Posterior vena cava (tissue), 2 donors: Measurements from ENCODE around the gene ADAT1. TPM values are rescaled to one million over a fixed set of nuclear protein-coding genes. Genes with fewer than 3 reads are reported as not detected.
"Not testable (repeated sequence)": the region's sequence is repeated elsewhere in the genome, so short reads cannot be mapped to it uniquely, and the experiment has no call there.

Experiments used
- DNase-seq: peaks from one replicate; pipeline ENCODE4 v3.0.0-alpha.2; 2020; ENCODE audit warnings: low spot score
- intact Hi-C, 2 donors: fragments of 100-400 bp; cut with DNase I; formaldehyde crosslinking; loops; one replicate each; pipeline versions ENCODE4 v1.14.1 to v1.14.2; 2022 to 2023
- total RNA-seq, 2 donors: library from RNA; stranded (reverse); fragmentation: NEBNext Ultra II Directional; extraction: Animal tissue kit (Norgen Biotek cat#: 25700); gene quantifications; one replicate each; pipeline ENCODE4 v1.2.1, GENCODE V29; 2021
- donor health status: DM: yes; HTN: yes; CAD: no.
- donor health status: DM: yes; HTN: yes; CAD: no.

ADAT1 gene
- total RNA-seq, 2 donors from 2014 or later: 26.0 to 29.1 TPM

GRCh38 chr16:75627851-75628250 is 4.8 kb upstream of the ADAT1 start:
- intact Hi-C loops: loop anchor here in 1 of 2 donors (10.0 kb wide), 1 partner anchor 63 kb away; the partner anchor contains the start of gene GABARAPL2

DNA sequence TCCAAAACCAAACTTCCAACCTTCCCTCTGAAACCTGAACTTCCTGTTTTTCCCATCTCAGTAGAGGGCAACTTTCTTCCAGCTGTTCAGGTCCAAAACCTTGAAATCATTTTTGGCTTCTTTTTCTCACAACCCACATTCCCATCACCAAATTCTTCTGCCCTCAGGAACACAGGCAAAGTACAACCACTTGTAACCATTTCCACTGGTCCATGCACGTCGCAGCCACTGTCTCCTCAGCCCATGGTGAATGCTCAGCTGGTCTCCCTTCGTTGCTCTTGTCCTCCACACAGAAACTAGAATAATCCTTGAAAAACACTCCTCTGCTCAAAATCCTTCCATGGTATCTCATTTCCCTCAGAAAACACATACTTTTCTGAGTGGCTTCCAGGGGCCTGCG is 3.7 kb upstream of the ADAT1 start:
- intact Hi-C loops: loop anchor here in 1 of 2 donors (10.0 kb wide), 1 partner anchor 62 kb away; the partner anchor contains the start of gene GABARAPL2
- no peak for DNase-seq

More at GRCh38 chr16:75627851-75628250, 4.8 kb upstream of the ADAT1 start:
- DNase-seq: no peak

GRCh38 chr16:75624921-75625334 is 1.8 kb upstream of the ADAT1 start:
- no peak for DNase-seq
- intact Hi-C loops: loop anchor here in 1 of 2 donors (10.0 kb wide), 1 partner anchor 60 kb away; the partner anchor contains the start of gene GABARAPL2

DNA sequence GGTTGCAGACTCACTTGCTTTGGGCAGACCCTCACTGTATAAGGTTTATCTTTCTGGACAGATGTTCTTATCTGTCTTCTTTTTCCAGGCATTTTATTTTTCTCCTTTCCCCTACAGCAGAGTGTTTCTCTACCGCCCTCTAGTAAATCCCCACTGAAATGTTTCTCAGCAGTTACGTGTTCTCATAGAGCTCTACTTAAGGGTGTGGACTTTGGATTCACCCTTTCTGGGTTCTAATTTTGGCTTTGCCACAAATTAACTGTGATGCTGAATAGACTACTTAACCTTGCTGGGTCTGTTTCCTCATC is 2.0 kb downstream of the ADAT1 start:
- intact Hi-C loops: loop anchor here in 1 of 2 donors (10.0 kb wide), 1 partner anchor 56 kb away; the partner anchor contains the start of gene GABARAPL2
- DNase-seq: no peak

- intact Hi-C loops: loop anchor here in 1 of 2 donors (10.0 kb wide), 1 partner anchor 56 kb away; the partner anchor contains the start of gene GABARAPL2
- no peak for DNase-seq
Observed at GRCh38 chr16:75620326-75621169, 2.5 kb downstream of the ADAT1 start.

DNA sequence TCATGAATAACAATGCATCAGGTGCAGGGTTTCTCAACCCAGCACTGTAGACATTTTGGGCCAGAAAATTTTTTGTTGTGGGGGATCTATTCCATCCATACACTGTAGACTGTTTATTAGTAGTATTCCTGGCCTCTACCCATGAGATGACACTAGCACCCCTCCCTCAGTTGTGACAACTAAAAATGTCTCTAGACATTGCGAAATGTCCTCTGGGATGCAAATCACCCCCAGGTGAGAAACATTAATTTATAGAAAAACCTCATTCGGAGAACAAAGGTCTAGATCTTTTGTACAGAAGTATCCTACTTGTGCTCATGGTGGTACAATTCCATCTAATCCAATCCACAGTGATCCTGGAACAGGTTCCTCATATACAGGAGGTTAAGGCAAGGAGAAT is 4.3 kb downstream of the ADAT1 start:
- no peak for DNase-seq
- intact Hi-C loops: loop anchor here in 1 of 2 donors (5.0 kb wide), 1 partner anchor 51 kb away; the partner anchor contains the start of gene GABARAPL2

GRCh38 chr16:75617121-75617520 is 6.0 kb downstream of the ADAT1 start:
- intact Hi-C loops: loop anchor here in 1 of 2 donors (5.0 kb wide), 1 partner anchor 50 kb away; the partner anchor contains the start of gene GABARAPL2
- no peak for DNase-seq

GRCh38 chr16:75616521-75617010 is 6.5 kb downstream of the ADAT1 start:
- intact Hi-C loops: loop anchor here in 1 of 2 donors (5.0 kb wide), 1 partner anchor 49 kb away; the partner anchor contains the start of gene GABARAPL2
- no peak for DNase-seq

GRCh38 chr16:75615619-75616018 is 7.5 kb downstream of the ADAT1 start:
- DNase-seq: no peak
- intact Hi-C loops: loop anchor here in 1 of 2 donors (5.0 kb wide), 1 partner anchor 48 kb away; the partner anchor contains the start of gene GABARAPL2

GRCh38 chr16:75614066-75614897 is 8.8 kb downstream of the ADAT1 start:
- intact Hi-C loops: no loop called here
- no peak for DNase-seq

- DNase-seq: no peak
- intact Hi-C loops: no loop called here
Observed at GRCh38 chr16:75606507-75606906, 16.6 kb downstream of the ADAT1 start.

GRCh38 chr16:75603241-75603640 is 19.8 kb downstream of the ADAT1 start:
- intact Hi-C loops: no loop called here
- DNase-seq: no peak

GRCh38 chr16:75599452-75600277 is 23.4 kb downstream of the ADAT1 start:
- intact Hi-C loops: no loop called here
- DNase-seq: no peak

DNA sequence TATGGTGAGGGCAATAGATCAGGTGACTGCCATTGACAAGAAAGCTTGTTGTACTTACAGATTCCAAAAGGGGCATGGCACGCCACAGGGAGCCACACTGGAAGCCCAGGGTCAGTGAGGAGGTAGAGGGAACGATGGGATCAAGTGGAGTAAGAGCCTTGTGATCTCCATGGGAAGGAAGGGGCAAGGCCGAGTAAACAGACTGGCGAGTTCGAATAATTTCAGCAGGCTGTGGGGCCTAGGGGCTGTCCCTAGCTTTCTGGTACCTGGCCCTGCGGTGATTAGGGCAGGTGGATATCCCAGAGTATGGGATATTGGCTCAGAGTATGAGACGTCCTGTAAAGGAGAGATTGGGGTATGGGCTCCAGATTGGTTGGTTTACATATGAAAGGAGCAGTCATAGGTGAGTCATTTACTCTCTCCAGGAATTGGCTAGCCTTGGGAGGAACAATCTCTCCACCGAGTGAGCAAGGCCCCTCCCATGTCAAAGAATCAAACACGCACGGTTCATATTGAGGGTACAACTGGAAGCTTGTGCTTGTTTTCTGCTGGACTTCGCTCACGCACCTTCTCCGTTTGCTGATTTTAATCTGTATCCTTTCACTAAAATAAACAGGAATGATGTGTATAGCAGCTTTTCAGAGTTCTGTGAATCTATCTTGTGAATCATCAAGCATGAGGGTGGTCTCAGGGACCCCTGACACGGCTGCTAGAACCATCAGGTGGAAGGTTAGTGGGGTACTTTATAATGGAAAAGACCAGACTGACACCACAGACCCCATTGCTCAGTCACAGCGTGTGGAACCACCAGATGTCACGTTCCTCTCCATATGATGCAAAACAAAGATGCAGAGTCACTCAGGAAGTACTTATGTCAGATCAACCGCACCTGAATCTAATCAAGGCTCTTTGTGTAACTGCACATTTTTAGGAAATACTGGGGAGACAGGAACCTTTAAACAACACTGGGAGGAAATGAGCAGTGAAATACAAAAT is 29.0 kb downstream of the ADAT1 start:
- no peak for DNase-seq
- intact Hi-C loops: no loop called here

DNA sequence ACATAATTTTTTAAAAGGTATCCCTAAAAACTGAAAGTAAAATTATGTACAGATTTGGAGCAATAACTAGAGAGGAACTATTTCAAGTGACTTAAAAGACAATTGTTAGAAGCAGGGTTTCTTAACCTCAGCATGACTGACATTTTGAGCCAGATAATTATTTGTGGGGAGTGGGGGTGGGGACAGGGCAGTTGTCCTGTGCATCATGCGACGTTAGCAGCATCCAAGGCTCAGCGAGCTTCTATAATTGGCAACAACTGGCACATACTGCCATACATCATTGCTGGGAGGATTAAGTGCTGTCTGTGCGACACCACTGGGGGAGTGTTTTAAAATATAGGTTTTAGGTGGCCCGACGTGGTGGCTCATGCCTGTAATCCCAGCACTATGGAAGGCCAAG is 29.8 kb downstream of the ADAT1 start:
- DNase-seq: no peak
- intact Hi-C loops: no loop called here

- intact Hi-C loops, DNase-seq: not testable (repeated sequence)
Observed at GRCh38 chr16:75591927-75592326, 31.2 kb downstream of the ADAT1 start.
